ENCODE results near the gene NHSL2. TPM values are rescaled to one million over a fixed set of nuclear protein-coding genes. Genes with fewer than 3 reads are reported as not detected.

NHSL2 gene
- total and polyA plus RNA-seq, 2 of the 13 experiments (the other 11 are each of a cell fraction or from before 2014, with no cell fraction given) = not detected

GRCh38 chrX:72107841-72108595 is 197.4 kb downstream of the NHSL2 start:
- Histone ChIP-seq H3K79me2 (ENCODE audit: insufficient read depth, low read length) (no peaks in the 10 kb centered on the region), H4K20me1 (ENCODE audit: insufficient read depth, low read length) (no peaks in the 10 kb centered on the region), H3K4me1 (ENCODE audit: insufficient read depth, low read length) (no peaks in the 10 kb centered on the region), H3K27me3 (ENCODE audit: control insufficient read depth in 1 of 2, insufficient read depth in 2 of 2, low read length in 2 of 2) (no peaks in the 10 kb centered on the region), H3K4me3 (replicated peaks in 1 of 3; ENCODE audit: insufficient read depth in 1 of 3, low read depth in 2 of 3, low read length in 3 of 3) (no peak overlapping the region), H3K9ac (ENCODE audit: insufficient read depth, low read depth, low read length) (no peak overlapping the region), H3K36me3 (replicated peaks in 1 of 2; ENCODE audit: control insufficient read depth in 1 of 2, insufficient read depth in 2 of 2, low read length in 2 of 2) (no peaks in the 10 kb centered on the region), H3K9me3 (ENCODE audit: low read length) (no peaks in the 10 kb centered on the region), H2AFZ (ENCODE audit: low read length) (no peak overlapping the region), H3K27ac (ENCODE audit: extremely low read length, insufficient read depth, low read length) (no peak overlapping the region), H3K4me2 (ENCODE audit: low read depth, low read length) (no peak overlapping the region)
- 49% methylated on average over 10 of the region's 12 CpGs for WGBS (ENCODE audit: low lambda C conversion rate)
- no TSS peak for BruUV-seq (replicated peaks)
- in situ Hi-C loops (cut with HindIII; ENCODE audit: extremely low pct_ligation_motif_present, low pct_unique_long_range_greater_than_20kb) = no loop called here
- DNase-seq (ENCODE audit: low spot score) = no peak
- POLR2A ChIA-PET = no interaction called here
- no peak for ATAC-seq
- CTCF ChIA-PET (ENCODE audit: low intra/inter-chr PET ratio, low total read pairs) = no interaction called here
- no peak for TF ChIP-seq SP5 (CRISPR knock-in tag; IDR thresholded peaks at IDR 0.05; ENCODE audit: borderline replicate concordance, low read depth)
- no peak for TF ChIP-seq KDM3A (CRISPR knock-in tag; IDR thresholded peaks at IDR 0.05; ENCODE audit: low read depth)
- TF ChIP-seq YEATS2 (CRISPR knock-in tag; IDR thresholded peaks at IDR 0.05; ENCODE audit: borderline replicate concordance) = no peak
- no peak for TF ChIP-seq ZFP90 (CRISPR knock-in tag; IDR thresholded peaks at IDR 0.05; ENCODE audit: borderline replicate concordance)
- TF ChIP-seq ZNF724P (CRISPR knock-in tag; IDR thresholded peaks at IDR 0.05; ENCODE audit: borderline replicate concordance) = no peak
- no peak for TF ChIP-seq JUND (CRISPR knock-in tag; IDR thresholded peaks at IDR 0.05)
- intact Hi-C loops (cut with micrococcal nuclease; ENCODE audit: unreplicated experiment) = no loop called here
- FAIRE-seq = no peak

- 88% methylated on average over 5 of the region's 10 CpGs for WGBS (ENCODE audit: low lambda C conversion rate)
- no peak overlapping the region for H3K4me3 ChIP-seq (replicated peaks in 1 of 3; ENCODE audit: insufficient read depth in 1 of 3, low read depth in 2 of 3, low read length in 3 of 3)
- DNase-seq (ENCODE audit: low spot score) = no peak
- no peaks in the 10 kb centered on the region for H4K20me1 ChIP-seq (ENCODE audit: insufficient read depth, low read length)
- ChIA-PET POLR2A (no interaction called here), CTCF (ENCODE audit: low intra/inter-chr PET ratio, low total read pairs) (no interaction called here)
- no peaks in the 10 kb centered on the region for H3K9me3 ChIP-seq (ENCODE audit: low read length)
- FAIRE-seq = no peak
- H3K4me2 ChIP-seq (ENCODE audit: low read depth, low read length) = no peak overlapping the region
- ATAC-seq = no peak
- H3K9ac ChIP-seq (ENCODE audit: insufficient read depth, low read depth, low read length) = no peak overlapping the region
- H3K27me3 ChIP-seq (ENCODE audit: control insufficient read depth in 1 of 2, insufficient read depth in 2 of 2, low read length in 2 of 2) = no peaks in the 10 kb centered on the region
- H3K27ac ChIP-seq (ENCODE audit: extremely low read length, insufficient read depth, low read length) = no peak overlapping the region
- no peaks in the 10 kb centered on the region for H3K79me2 ChIP-seq (ENCODE audit: insufficient read depth, low read length)
- in situ Hi-C loops (cut with HindIII; ENCODE audit: extremely low pct_ligation_motif_present, low pct_unique_long_range_greater_than_20kb) (no loop called here), intact Hi-C loops (cut with micrococcal nuclease; ENCODE audit: unreplicated experiment) (no loop called here)
- no peak overlapping the region for H2AFZ ChIP-seq (ENCODE audit: low read length)
- no peaks in the 10 kb centered on the region for H3K4me1 ChIP-seq (ENCODE audit: insufficient read depth, low read length)
- H3K36me3 ChIP-seq (replicated peaks in 1 of 2; ENCODE audit: control insufficient read depth in 1 of 2, insufficient read depth in 2 of 2, low read length in 2 of 2) = no peaks in the 10 kb centered on the region
- no TSS peak for BruUV-seq (replicated peaks)
- TF ChIP-seq ZNF44 (CRISPR knock-in tag; IDR thresholded peaks at IDR 0.05) (no peak), RORA (CRISPR knock-in tag; IDR thresholded peaks at IDR 0.05) (no peak), TBX2 (CRISPR knock-in tag; IDR thresholded peaks at IDR 0.05; ENCODE audit: borderline replicate concordance) (no peak), KDM4B (CRISPR knock-in tag; IDR thresholded peaks at IDR 0.05) (no peak), GTF2F1 (IDR thresholded peaks at IDR 0.05; ENCODE audit: low read length) (no peak), MYPOP (CRISPR knock-in tag; IDR thresholded peaks at IDR 0.05) (no peak), CEBPB (IDR thresholded peaks at IDR 0.05; ENCODE audit: borderline replicate concordance, low read depth, low read length) (no peak), ZC3H4 (CRISPR knock-in tag; IDR thresholded peaks at IDR 0.05; ENCODE audit: borderline replicate concordance) (no peak), ZFP90 (CRISPR knock-in tag; IDR thresholded peaks at IDR 0.05; ENCODE audit: borderline replicate concordance) (no peak), ZZZ3 (CRISPR knock-in tag; IDR thresholded peaks at IDR 0.05; ENCODE audit: borderline replicate concordance) (no peak), ZNF674 (CRISPR knock-in tag; IDR thresholded peaks at IDR 0.05; ENCODE audit: low read depth) (no peak), ZBTB34 (CRISPR knock-in tag; IDR thresholded peaks at IDR 0.05) (no peak)
Measured at GRCh38 chrX:72108666-72109065, 198.0 kb downstream of the NHSL2 start.

Measured in HepG2 (cell line).